Measurements from ENCODE around the gene KCNIP1.

The KCNIP1 gene

GRCh38 chr5:170650850-170651249, 147.0 kb downstream of the KCNIP1 start:
- no peak for DNase-seq (ENCODE audit: low read depth)
- TF ChIP-seq CTCF (IDR thresholded peaks at IDR 0.05; ENCODE audit: insufficient read depth, low read depth, low read length, missing control alignments), result no peak
- no peak overlapping the region for H3K4me3 ChIP-seq (ENCODE audit: low read depth, low read length)

DNA sequence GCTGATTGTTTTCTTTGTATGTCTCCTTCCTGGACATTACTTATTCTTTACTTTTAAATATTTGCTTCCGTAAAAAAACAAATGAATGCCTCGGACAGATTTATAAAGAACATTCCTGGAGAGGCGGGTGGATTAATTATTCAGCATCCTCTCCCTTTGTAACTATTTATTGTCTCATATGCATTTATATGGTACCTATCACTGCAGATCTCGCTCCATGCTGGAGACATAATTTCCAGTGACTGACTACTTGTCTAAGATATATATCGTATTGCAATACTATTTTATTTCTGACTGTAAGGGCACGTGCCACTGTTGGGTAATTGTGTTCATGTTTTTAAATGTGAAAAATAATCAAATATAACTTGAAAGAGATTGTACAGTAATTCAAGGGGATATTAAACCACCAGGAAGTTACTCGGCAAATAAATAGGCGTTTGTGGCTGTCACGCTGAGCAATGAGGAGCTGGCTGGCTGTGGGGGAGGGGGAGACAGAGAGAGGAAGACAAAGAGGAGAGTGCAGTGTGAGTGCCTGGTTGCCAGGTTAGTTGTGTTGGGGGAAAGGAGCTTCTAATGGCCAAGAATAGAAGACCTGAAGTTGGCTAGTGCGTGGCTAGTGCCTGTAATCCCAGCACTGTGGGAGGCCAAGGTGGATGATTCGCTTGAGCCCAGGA, 147.9 kb downstream of the KCNIP1 start:
- no peak overlapping the region for H3K4me3 ChIP-seq (ENCODE audit: low read depth, low read length)
- TF ChIP-seq CTCF (IDR thresholded peaks at IDR 0.05; ENCODE audit: insufficient read depth, low read depth, low read length, missing control alignments), result no peak
- DNase-seq (ENCODE audit: low read depth), result no peak

DNA sequence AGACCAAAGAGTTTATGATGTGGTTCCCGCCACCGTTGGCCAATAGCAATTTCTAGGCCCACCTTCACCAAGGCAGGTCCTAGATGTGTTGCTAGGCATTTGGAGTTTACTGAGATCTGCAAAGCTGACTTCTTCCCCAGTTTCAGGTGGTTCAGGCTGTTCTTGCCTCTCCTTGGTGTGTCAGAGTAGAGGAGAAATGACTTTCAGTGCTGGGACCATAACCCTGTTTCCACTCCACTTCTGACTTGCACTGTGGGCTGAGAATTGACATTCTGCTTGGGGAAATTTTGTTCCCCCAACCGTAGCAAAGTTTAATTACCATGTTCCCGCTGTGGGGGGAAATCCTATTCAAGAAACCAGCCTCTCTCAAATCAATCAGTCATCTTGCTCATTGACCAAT, 151.7 kb downstream of the KCNIP1 start:
- peak; percentile 23 for DNase-seq (ENCODE audit: low read depth)
- no peak for TF ChIP-seq CTCF (IDR thresholded peaks at IDR 0.05; ENCODE audit: insufficient read depth, low read depth, low read length, missing control alignments)

GRCh38 chr5:170655920-170656319, 152.1 kb downstream of the KCNIP1 start:
- H3K4me3 ChIP-seq (ENCODE audit: low read depth, low read length), result no peak overlapping the region
- no peak for DNase-seq (ENCODE audit: low read depth)
- TF ChIP-seq CTCF (IDR thresholded peaks at IDR 0.05; ENCODE audit: insufficient read depth, low read depth, low read length, missing control alignments), result no peak

More for the DNA sequence above, 151.7 kb downstream of the KCNIP1 start:
- H3K4me3 ChIP-seq (ENCODE audit: low read depth, low read length), result no peak overlapping the region

GRCh38 chr5:170656346-170656745, 152.5 kb downstream of the KCNIP1 start:
- no peak overlapping the region for H3K4me3 ChIP-seq (ENCODE audit: low read depth, low read length)
- no peak for DNase-seq (ENCODE audit: low read depth)
- no peak for TF ChIP-seq CTCF (IDR thresholded peaks at IDR 0.05; ENCODE audit: insufficient read depth, low read depth, low read length, missing control alignments)

GRCh38 chr5:170660531-170660930, 156.7 kb downstream of the KCNIP1 start:
- no peak for DNase-seq (ENCODE audit: low read depth)
- H3K4me3 ChIP-seq (ENCODE audit: low read depth, low read length), result no peak overlapping the region
- TF ChIP-seq CTCF (IDR thresholded peaks at IDR 0.05; ENCODE audit: insufficient read depth, low read depth, low read length, missing control alignments), result no peak

DNA sequence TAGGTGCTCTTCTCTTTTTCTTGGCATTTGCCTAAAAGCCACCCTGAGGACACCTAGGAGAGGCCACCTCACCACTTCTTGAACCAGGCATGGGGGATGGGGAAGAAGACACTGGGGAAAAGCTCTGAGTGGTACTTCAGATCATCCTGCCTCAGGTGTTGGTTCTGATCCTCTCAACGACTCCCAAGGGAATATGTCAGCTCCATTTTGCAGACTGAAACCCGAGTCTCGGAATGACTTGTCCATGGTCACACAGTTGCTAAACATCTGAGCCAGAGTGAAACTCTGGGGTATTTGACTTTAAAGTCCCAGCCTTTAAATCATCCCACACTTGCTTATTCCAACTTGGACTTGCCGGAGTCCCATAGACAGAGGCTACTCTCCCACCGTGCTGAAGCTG, 159.1 kb downstream of the KCNIP1 start:
- TF ChIP-seq CTCF (IDR thresholded peaks at IDR 0.05; ENCODE audit: insufficient read depth, low read depth, low read length, missing control alignments), result no peak
- H3K4me3 ChIP-seq (ENCODE audit: low read depth, low read length), result no peak overlapping the region
- peak; percentile 54 for DNase-seq (ENCODE audit: low read depth)

All from GM12865 (cell line).